Stimulated activated CD8-positive, alpha-beta memory T cell treated with anti-CD3 and anti-CD28 coated beads, Interleukin-4, amount 100 ng/mL, for 48 hours (primary cell): ENCODE data around the gene PRXL2B.
"Not testable (repeated sequence)": the region's sequence is repeated elsewhere in the genome, so short reads cannot be mapped to it uniquely, and the experiment has no call there.

Experiments used
- DNase-seq: peaks from one replicate; pipeline ENCODE4 v3.0.0-alpha.2; 2020

Gene PRXL2B

DNA sequence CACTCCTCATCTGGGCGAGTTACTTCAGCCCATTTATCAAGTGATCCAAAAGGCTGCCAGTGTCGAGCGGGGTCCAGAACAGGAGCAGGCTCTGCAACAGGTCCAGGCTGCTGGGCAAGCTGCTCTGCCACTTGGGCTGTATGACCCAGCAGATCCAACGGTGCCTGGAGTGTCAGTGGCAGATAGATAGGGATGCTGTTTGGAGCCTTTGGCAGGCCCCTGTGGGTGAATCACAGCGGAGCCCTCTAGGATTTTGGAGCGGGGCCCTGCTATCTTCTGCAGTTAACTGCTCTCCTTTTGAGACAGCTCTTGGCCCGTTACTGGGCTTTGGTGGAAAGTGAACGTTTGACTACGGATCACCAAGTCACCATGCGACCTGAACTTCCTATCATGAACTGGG is 38.7 kb downstream of the PRXL2B start:
- no peak for DNase-seq

DNA sequence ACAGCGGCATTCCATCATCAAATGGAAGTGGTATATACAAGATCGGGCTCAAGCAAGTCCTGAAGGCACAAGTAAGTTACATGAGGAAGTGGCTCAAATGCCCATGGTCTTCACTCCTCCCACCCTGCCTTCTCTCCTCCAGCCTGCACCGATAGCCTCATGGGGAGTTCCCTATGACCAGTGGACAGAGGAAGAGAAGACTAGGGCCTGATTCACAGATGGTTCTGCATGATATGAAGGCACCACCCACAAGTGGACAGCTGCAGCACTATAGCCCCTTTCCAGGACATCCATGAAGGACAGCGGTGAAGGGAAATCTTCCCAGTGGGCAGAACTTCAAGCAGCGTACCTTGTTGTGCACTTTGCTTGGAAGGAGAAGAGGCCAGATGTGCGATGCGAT is 39.2 kb downstream of the PRXL2B start:
- not testable (repeated sequence) for DNase-seq

DNA sequence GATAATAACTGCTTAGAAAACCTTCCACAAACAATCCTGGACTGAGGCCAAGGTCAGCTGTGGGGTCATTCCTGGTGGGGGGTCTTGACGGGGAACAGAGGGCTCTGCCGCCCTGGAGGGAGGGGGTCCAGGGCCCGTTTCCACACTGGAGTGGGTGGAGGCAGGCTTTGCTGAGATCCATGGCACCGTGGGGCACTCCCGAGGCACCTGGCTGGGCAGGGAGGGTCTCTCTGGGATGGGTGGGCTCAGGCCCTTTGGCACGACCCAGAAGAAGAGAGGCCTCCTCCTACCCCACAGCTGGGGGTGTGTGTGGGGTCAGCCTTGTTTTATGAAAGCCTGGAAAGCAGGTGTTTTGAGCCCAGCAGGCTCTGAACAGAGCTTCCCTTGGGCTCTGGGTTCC is 41.2 kb downstream of the PRXL2B start:
- no peak for DNase-seq

DNA sequence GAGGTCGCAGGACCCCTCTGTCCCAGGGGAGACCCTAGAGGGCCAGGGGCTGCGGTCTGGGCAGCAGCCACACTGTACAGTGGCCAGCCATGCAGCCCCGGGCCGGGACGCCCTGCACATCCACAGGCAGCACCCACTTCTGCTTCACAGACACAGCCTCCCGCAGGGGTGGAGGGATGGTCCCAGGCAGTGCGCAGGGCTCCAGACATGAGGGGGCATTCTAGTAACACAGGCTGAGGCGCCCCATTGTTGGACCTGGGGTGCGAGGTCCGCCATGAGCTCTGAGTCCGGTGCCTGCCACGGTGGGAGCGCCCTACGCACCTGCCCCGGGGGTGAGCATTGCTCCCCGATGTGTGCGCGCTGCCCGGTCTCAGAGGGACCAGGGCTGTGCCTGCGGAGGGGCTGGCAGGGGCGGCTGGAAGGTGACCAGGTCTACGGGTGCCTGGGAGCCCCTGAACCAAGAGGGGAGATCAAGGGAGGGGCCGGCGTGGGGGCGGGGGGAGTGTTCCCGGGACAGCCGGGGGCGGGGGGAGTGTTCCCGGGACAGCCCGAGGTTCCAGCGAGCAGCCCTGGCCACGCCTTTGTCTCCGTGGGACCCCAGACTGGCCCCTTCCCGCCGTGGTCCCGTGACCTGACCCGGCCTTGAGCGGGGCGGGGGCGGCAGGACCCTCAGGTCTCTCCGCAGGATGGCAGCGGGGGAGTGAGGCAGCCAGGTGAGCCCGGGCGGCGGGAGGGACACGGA is 41.8 kb downstream of the PRXL2B start:
- DNase-seq = no peak

DNA sequence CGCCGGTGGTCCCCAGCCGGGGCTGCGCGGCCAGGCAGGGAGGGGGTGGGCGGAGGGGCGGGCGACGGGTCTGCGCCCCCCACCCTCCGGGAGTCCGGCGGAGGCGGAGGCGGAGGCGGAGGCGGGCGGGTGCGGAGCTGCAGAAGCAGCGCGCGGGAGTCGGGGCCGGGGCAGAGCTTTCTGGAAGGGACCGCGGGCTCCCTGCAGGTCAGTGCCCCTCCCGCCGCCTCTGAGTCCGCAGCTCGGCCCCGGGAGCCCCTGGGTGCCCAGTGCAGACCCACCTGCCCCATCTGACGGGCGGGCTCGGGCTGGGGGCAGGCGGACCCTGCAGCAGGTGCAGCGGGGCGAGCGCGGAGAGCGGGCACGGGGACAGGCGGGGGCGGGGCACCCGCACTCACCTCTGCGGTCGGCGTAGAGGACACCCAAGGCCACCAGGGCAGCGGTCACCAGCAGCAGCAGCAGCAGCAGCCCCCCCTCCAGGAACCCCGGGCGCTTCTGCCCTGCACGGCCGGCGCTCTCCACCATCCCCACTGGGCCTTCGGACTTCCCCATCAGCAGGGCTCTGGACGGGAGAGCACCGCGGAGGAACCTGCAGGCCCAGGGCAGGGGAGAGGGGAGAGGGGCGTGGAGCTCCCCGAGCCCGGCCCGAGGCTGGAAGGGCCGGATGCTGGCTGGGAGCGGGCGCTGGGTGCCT is 42.5 kb downstream of the PRXL2B start:
- DNase-seq = no peak

DNA sequence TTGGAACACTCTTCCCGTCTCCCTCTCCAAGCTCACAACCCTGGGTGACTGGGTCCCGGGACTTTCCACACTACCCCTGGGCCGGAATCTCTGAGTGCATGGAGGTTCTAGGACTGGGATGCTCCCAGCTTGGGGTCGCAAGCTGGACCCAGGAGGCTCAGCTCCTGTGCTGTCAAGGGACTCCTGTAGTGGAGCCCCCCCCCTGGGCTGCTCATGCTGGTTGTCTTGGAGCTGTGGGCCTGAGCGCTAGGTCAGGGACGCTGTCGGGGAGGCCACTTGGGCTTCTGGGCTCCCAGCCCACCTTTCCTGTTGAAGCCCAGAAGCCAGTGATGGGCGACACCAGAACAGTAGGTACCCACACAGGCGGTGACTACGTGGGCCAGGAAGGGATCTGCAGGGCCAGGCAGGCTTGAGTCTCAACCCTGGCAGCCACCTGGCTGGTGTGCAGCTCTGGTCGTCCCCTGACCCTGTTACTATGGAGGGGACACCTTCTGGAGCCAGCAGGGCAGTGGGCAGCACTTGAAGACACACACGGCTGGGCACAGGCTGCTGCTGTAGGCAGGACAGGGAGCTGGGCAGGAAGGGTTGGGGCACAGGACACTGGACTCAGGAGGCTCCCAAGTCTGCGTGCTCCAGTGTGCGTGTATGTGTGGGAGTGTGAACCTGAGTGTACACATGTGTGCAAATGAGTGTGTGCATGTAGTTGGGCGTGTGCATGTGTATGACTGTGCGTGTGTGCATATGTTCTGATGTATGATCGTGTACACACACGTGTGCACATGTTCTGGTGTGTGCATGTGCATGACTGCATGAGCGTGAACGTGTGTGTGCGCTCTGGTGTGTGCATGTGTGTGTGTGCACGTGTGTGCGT is 43.3 kb downstream of the PRXL2B start:
- DNase-seq = no peak

DNA sequence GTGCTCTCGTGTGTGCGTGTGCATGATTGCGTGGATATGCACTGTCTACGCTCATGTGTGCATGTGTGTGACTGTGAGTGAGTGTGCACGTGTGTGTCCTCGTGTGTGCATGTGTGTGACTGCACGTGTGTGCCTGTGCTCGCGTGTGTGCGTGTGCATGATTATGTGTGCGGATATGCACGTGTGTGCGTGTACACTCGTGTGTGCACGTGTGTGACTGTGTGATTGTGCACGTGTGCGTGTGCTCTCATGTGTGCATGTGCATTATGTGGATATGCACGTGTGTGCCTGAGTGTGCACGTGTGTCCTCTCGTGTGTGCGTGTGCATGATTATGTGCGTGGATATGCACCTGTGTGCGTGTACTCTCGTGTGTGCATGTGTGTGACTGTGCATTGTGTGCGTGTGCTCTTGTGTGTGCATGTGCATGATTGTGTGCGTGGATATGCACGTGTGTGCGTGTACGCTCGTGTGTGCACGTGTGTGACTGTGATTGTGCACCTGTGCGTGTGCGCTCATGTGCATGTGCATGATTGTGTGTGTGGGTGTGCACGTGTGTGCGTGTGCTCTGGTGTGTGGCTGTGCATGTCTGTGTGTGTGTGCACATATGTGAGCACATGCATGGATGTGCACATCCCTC is 44.0 kb downstream of the PRXL2B start:
- no peak for DNase-seq

DNA sequence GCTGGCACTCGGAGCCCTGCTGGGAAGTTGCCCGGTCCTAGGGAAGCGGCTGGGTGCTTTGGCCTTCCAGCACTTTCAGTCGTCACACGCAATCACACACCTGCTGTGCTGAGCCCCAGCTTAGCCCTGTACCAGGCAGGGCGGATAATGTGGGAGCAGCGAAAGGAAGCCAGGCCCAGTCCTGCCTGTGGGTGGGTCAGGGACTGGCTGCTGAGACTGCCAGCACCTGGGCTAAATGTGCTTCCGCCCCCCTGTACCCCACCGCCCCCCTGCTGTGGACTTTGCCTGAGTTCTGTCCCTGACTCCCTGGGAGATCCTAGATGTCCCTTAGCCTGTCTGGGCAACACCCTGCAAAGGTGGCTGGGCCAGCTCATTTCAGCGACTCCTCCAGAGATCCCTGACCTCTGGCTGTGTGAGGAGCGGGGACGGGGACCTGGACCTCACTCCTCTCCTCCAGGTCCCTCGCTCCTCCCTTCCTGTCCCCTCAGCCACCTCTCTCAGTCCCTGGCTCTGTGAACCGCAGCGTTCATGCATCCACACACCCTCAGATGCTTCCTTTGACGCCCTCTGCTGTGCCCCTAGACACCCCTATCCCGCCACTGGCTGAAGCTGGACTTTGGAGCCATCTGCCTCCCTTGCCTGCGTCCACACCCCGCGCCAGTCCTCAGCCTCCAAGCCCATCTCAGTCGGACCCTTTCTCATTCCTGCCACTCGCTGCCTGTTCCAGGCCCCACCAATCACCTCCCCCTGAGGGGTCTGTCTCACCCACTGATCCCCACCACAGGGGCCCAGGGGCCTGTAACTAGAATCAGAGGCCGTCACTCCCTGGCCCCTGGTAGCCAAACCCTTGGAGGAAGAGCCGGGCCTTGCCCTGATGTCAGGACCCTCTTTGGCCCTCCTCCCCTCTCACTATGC is 44.8 kb downstream of the PRXL2B start:
- DNase-seq = no peak

DNA sequence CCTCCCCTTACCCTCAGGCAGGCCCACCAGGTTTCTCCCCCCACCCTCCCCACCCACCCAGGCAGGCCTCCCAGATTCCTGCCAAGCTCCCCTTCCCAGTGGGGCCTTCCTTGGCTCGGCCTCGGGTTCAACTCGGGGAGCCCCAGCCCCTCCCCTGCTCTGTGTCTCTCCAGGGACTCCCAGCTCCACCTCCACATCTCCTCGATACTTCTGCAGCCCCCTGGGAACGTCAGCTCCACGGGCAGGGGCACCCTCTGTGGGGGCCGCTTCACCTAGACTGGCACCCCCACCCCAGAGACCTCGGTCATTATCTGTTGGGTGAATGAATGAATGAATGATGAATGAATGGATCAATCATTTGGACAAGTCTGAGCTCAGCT is 45.5 kb downstream of the PRXL2B start:
- DNase-seq = no peak

DNA sequence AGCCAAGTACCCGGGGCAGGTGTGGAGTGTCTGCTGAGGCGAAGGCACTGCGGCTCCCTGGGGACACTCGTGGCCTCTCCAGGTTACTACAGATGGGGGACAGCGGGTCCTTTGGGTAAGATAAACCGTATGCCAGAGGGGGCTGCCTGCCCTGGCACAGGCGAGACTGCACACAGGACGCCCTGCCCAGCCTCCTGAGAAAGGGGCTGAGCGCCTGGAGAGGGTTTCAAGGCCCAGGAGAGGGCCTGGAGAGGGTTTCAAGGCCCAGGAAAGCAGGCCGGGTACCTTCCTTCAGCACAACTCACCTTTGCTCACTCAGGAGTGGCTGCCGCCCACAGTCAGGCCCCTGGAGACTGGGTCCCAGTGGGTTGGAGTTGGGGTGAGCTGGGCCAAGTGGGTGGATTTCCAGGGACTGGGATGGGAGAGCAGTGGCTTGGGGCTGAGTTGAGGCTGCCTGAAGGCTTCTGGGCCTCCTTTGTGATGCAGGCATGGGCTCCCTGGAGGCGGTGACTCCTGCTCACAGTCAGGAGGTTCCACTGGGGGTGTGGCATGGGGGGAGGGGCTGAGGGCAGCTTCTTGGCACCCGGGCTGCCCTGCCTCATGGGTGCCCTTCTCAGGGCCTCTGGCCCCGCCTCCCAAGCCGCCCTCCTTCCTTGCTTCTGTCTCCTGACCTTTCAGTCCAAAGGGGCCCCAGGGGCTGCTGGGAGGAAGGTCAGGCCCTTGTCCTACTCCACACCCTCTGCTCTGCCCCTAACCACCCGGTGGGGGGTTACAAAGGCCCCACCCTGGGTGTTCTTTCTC is 46.2 kb downstream of the PRXL2B start, which contains the start of gene MMEL1:
TSS of gene MMEL1 (minus strand) at position 456 of the 801 bp plus-strand sequence. CDS start 3,532 bp downstream, outside the sequence.
- no peak for DNase-seq

DNA sequence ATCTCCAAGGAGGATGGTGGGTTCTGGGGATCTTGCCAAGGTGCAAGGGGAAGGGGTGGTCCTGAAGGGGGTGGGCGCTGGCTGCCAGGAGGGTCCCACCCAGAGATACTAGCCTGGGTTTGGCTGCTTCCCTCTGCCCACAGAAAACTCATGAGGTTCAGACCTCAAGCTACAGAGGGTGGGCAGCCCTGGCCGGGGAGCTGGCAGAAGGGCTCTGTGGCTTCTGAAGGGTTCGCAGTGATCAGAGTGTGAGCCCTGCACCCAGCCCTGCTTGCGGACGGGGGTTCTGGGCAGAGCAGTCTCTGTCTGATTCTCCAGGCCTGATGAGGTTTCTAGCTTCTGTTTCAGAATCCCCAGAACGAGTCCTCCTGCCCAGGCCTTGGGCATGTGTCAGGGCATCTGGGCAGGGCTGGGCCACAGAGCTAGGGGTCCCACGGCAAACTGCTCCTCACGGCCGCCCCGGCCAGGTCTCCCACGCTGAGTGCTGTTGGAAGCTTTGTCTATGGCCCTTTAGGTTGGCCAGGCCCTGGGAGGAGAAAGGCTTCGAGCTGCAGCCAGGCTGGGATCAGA is 46.9 kb downstream of the PRXL2B start:
- no peak for DNase-seq

DNA sequence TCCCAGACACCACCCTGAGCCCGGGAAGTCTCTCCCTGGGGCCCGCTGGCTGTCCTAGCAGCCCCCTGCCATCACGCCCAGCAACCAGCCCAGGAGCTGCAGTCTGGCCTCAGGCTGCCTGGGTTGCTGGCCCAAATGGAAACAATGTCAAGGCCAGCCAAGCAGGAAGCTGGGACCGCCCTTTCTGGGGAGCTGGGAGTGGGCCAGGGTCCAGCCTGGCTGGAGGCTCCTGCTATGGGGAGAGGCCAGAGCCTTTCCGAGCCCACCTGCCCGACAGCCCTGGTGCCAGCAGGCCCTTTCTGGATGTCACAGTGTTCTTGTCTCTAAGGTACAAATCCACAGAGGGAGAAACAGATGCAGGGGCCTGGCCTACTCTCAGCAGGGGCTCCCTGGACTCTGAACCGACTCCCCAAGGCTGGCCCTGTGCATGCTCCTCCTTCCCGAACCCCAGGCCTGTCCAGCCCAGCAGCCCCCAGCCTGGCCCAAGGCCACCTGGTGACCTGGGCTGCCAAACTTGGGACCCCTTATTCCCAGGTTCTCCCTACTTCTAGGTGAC is 47.4 kb downstream of the PRXL2B start:
- no peak for DNase-seq

DNA sequence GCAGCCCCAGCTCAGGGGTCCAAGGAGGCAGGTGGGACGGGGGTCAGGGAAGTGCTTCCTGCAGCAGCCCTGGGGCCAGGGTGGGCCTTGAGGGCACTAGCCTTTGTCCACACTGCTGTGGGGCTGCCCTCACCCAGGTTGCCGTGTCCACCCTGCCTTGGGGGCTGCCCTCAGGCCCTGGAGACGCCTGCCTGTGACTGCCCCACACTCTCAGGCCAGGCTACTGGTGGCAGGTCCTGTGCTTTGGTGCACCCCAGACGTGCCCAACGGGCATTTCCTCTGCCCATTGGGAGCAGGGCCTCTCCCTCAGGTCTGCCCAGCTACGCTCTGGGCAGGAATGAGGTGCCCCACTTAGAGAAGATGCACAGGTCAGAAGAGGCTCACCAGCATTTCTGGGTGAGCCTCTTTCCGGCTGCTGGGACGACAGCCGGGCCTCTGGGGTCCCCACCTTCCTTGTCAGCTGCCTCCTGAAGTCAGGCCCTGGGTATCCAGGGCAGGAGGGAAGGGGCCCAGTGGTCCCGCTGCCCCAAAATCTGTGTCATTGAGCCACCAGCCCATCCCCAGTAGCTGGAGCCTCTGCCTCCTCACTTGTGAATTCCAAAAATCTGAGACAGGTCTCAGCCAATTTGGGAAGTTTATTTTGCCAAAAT is 48.9 kb downstream of the PRXL2B start:
- DNase-seq = no peak

DNA sequence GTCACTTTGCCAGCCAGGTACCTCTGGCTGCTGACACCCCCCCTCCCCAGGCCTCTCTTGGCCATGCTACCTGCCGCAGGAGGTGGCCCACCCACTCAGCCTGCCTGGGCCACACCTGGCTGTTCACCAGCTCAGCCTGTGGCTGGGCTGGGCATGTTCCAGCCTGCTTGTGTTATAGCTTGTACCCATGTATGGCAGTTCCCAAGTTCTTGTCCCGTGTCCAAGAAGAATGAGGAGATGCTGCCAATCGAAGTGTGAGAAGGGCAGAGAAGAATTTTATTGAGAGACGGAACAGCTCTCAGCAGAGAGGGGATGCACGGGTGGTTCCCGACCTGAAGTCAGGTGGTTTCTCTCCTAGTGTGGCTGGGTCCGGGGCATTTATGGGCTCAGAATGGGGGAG is 50.2 kb downstream of the PRXL2B start:
- no peak for DNase-seq

DNA sequence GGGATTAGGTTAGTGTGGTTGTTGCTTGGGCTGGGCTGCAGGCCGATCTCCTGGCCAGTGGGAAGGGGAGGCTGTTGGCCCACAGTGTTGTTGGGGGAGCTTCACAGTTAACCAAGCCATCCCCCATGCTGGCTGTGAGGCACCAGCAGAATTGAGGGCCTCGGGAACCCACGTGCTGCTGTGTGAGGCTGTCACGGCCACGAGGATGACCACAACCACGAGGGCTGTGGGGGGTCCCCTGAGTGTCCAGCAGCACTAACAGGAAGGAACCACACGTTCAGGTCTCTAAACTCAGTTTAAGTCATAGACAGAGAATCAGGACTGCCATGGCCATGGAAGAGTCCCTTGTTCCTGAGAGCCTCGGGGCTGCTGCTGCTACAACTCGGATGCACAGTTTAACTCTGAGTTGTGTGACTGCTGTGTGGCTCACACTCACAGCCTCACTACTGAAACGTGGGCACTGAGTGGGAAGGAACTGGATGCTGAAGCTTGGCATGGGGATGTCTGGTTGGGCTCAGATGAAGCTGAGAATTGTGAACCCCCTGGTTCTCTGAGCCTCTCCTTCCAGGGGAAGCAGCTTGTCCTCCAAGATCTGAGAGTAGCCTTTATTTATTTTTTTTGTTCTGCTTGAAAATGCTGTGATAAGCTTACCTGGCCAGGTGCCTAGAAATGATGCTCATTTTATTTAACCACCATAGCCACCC is 51.0 kb downstream of the PRXL2B start:
- no peak for DNase-seq

DNA sequence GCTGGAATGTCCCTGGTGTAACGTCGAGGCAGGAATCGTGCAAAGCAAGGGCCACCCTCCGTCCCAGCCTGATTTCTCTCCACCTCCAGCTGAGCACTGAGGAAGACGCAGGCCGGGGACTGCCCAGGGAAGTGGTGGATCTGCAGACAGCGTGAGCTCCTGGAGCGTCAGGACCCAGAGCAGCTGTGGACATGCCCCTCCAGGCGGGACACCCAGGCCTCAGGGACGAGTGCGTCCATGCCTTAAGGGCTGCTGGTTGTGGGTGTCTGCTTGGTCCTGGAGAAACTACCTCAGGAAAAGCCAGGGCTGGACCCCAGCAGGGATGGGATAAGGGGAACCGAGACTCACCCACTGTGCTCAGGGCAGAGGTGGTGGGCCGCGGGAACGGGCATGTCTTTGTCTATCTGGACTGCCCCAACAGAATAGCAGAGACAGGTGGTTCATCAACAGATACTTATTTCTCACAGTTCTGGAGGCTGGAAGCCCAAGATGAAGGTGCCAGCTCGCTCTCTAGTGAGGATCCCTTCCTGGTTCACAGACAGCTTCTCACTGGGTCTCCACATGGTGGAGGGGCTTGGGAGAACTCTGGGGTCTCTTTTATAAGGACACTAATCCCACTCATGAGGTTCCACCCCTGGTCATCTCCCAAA is 52.0 kb downstream of the PRXL2B start:
- DNase-seq = no peak

DNA sequence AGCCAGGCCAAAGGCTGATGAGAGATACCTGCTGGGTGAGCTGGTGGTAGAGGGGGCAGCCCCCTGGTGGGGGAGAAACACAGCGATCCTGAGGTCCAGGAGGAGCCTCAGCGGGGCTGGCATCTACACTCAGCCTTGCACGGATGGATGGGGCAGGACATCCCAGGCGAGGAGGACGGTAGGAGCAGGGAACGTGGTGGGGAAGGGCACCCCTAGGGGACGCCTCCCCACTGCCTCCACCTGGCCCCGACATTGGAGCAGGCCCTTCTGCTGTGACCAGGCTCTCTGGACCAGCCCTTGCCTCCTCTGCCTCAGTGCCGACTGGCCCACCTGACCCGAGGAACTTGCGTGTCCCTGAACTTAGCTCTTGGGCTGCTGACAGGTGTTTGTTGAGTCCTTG is 52.6 kb downstream of the PRXL2B start:
- DNase-seq = no peak
